Common myeloid progenitor, CD34-positive (primary cell): ENCODE results near the gene AHDC1.

Experiments
- CTCF ChIA-PET: fragments of 350-600 bp; sonication (Branson Sonifier 250); formaldehyde crosslinking; loops from one replicate; lab custom pipeline; 2021; ENCODE audit warnings: antibody characterized with exemption; lab: Charles Lee
- POLR2A ChIA-PET: fragments of 350-600 bp; sonication (Branson Sonifier 250); formaldehyde crosslinking; loops from one replicate; lab custom pipeline; 2021; ENCODE audit warnings: antibody characterized with exemption; lab: Charles Lee
- DNase-seq, 3 donors: peaks; one replicate each; pipeline versions ENCODE4 v3.0.0 to v3.0.0-alpha.2; 2013
- H3K27ac ChIP-seq, 2 experiments: 1 replicate in 1 of 2; 2 replicates in 1 of 2; pipeline ENCODE4 v1.7.0; 2013; ENCODE audit warnings: inconsistent platforms in 2 of 2, low read length in 2 of 2, mild to moderate bottlenecking in 2 of 2, low read depth in 1 of 2, moderate library complexity in 1 of 2; ENCODE audit not compliant: severe bottlenecking in 2 of 2, insufficient read depth in 1 of 2, poor library complexity in 1 of 2
- H3K27me3 ChIP-seq, 5 experiments: replicated peaks in 2 of 5; 1 replicate in 3 of 5; 2 replicates in 2 of 5; pipeline versions ENCODE4 v1.6.1 to v1.7.0; 2013; ENCODE audit warnings: low read length in 4 of 5, mild to moderate bottlenecking in 2 of 5, moderate library complexity in 2 of 5, inconsistent platforms in 1 of 5; ENCODE audit not compliant: insufficient read depth in 5 of 5, control insufficient read depth in 4 of 5
- H3K36me3 ChIP-seq, 4 experiments: 1 replicate in 2 of 4; 2 replicates in 2 of 4; pipeline versions ENCODE4 v1.6.1 to v1.7.0; 2013; ENCODE audit warnings: low read length in 3 of 4, control low read depth in 1 of 4, mild to moderate bottlenecking in 1 of 4; ENCODE audit not compliant: control insufficient read depth in 4 of 4, insufficient read depth in 4 of 4
- H3K4me1 ChIP-seq, 4 experiments: 1 replicate in 3 of 4; 2 replicates in 1 of 4; pipeline versions ENCODE4 v1.6.1 to v1.7.1; 2013; ENCODE audit warnings: low read length in 3 of 4, mild to moderate bottlenecking in 3 of 4, control low read depth in 1 of 4, inconsistent platforms in 1 of 4, moderate library complexity in 1 of 4; ENCODE audit not compliant: control insufficient read depth in 4 of 4, insufficient read depth in 4 of 4; ENCODE audit errors: control extremely low read depth in 1 of 4
- H3K4me3 ChIP-seq, 7 experiments: 1 replicate in 4 of 7; 2 replicates in 3 of 7; pipeline versions ENCODE4 v1.5.1 to v1.7.0; 2013; ENCODE audit warnings: mild to moderate bottlenecking in 7 of 7, low read length in 6 of 7, moderate library complexity in 6 of 7, inconsistent platforms in 2 of 7, low read depth in 2 of 7, control low read depth in 1 of 7; ENCODE audit not compliant: insufficient read depth in 4 of 7, control insufficient read depth in 1 of 7; ENCODE audit errors: extremely low read depth in 1 of 7
- H3K9me3 ChIP-seq, 5 experiments: 1 replicate in 4 of 5; 2 replicates in 1 of 5; pipeline versions ENCODE4 v1.6.1 to v1.7.1; 2013; ENCODE audit warnings: low read length in 4 of 5, mild to moderate bottlenecking in 2 of 5, inconsistent platforms in 1 of 5, low read depth in 1 of 5, moderate library complexity in 1 of 5; ENCODE audit not compliant: control insufficient read depth in 4 of 5, insufficient read depth in 2 of 5; ENCODE audit errors: control extremely low read depth in 1 of 5
- WGBS: methylation state at CpG from one replicate; pipeline ENCODE4 v1.1.5; 2013; ENCODE audit not compliant: insufficient coverage; 5-methylcytosine and 5-hydroxymethylcytosine counted together

AHDC1 gene

DNA sequence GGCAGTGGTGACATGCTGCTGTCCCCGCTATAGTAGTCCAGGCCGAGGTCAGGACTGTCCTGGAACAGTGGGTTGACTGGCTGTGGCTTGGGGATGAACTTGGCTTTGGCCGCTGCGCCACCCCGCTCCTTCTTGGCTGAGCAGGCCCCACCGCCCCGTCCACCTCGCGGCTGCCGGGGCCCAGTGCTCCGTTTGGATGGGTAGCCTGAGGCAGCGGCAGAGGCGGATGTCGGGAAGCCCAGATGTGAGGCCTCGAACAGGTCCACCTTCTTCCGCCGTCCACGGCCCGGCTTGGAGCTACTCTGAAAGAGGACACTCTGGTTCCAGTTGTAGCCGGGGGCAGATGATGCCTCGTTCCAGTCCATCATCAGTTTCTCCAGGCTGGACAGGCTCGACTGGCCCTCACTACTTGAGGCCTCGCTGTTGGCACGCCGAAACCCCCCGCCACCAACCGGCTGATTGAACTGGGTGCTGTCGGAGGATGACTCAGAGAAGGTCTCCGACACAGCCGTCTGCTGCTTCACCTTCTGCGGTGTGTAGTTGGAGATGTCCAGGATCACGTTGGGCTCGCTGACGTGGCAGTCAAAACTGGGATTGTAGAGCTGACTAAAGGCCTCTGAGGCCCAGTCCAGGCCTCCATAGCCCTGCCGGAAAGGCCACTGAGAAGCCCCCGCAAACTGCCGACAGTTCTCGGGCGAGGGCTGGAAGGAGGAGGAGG lies 55.6 kb downstream of the AHDC1 start:
- POLR2A ChIA-PET, result no interaction called here
- peaks cover 0 to 3% (median under 1%) of the 10 kb centered on the region in 4 experiments for H3K4me1 ChIP-seq

DNA sequence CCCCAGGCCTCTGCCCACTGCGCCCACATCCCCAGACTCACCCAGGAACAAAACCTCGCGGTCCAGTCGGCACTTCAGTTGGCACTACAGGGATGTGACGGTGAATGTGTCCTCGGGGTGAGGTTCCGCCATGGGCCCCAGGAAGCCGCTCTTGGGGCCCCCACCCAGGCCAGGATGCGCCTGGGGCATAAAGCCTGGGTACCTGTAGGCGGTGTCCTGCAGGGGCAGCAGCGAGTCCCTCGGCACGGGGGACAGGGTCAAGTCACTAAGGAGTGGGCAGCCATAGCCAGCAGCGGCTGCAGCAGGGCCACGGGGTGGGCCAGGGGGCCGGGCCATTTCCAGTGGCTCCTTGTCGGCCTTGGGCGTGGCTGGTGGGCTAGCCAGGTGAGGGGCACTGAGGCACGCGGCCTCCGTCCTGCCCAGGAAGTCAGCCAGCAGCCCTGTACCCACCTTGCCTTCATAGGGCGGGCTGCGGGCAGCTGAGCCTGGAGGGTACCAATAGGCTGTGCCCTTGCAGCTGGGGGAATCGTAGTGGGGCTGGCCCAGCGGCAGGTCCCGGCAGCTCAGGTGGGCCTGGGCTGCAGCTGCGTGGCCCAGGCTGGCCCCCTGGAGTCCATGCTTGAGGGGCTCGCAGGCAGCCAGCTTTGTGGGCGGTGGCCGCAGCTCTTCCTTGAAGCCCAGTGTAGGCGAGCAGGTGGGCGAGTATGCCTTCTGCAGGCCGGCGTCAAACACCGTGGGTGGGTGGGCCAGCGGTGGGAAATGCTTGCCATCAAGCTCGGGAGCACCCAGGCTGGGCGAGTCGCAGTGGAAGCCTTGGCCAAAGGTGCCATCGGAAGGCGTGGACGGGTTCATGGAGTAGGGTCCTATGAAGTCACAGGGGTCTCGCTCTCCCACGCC lies 56.5 kb downstream of the AHDC1 start:
- Histone ChIP-seq H3K27ac (no peak overlapping the region), H3K4me1 (peaks cover 0 to 8% (median 7%) of the 10 kb centered on the region in 4 experiments), H3K9me3 (peaks cover 0 to 2% (median 0%) of the 10 kb centered on the region in 5 experiments), H3K4me3 (no peak overlapping the region), H3K36me3 (peaks cover 6 to 93% (median 51%) of the 10 kb centered on the region in 4 experiments), H3K27me3 (no peaks in the 10 kb centered on the region)
- peak in 1 of 3 donors; percentile 7 for DNase-seq
- POLR2A ChIA-PET, result no interaction called here
- WGBS, result 97% methylated on average over 38 of the region's 44 CpGs
- CTCF ChIA-PET, result interaction anchor here (0.6 to 3.1 kb wide), 7 partner anchors 9 to 115 kb away, joined by 3 to 21 read pairs (median 3); no protein-coding TSS in a partner anchor

More for the DNA sequence above, 55.6 kb downstream of the AHDC1 start:
- Histone ChIP-seq H3K9me3 (peaks cover 0 to 2% (median 0%) of the 10 kb centered on the region in 5 experiments), H3K27me3 (no peaks in the 10 kb centered on the region), H3K4me3 (no peak overlapping the region), H3K36me3 (peaks cover 8 to 93% (median 49%) of the 10 kb centered on the region in 4 experiments), H3K27ac (no peak overlapping the region)
- WGBS, result 98% methylated on average over 30 of the region's 39 CpGs
- no peak for DNase-seq
- CTCF ChIA-PET, result interaction anchor here (0.6 to 1.2 kb wide), 3 partner anchors 8 to 58 kb away, joined by 3 to 4 read pairs (median 3); no protein-coding TSS in a partner anchor

DNA sequence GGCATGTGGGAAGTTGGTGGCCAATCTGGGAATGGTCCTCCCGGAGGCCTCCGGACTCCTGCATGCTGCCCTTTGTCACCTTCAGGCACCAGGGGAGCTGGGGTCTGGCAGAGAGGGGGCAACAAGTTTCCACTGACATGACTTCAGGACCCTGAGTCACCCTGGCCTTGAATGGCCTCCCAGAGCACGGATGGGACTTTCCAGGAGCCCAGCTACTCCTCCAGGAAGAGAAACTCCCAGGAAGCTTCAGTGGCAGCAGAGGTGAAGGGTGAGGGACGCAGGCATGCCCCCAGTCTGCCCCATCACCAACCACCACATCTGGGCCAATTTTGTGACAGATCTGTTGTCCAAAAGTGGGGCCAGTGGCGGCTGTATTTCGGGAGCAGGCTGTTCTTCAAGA lies 58.1 kb downstream of the AHDC1 start:
- 90% methylated on average over 3 of the region's 6 CpGs for WGBS
- Histone ChIP-seq H3K27ac (no peak overlapping the region), H3K27me3 (no peaks in the 10 kb centered on the region), H3K4me3 (no peak overlapping the region), H3K4me1 (peaks cover 0 to 12% (median 8%) of the 10 kb centered on the region in 4 experiments), H3K9me3 (peaks cover 0 to 1% (median 0%) of the 10 kb centered on the region in 5 experiments), H3K36me3 (peaks cover 2 to 89% (median 47%) of the 10 kb centered on the region in 4 experiments)
- CTCF ChIA-PET, result interaction anchor here (0.6 to 3.1 kb wide), 5 partner anchors 10 to 1645 kb away, joined by 3 to 21 read pairs (median 3); no protein-coding TSS in a partner anchor
- no peak for DNase-seq
- POLR2A ChIA-PET, result no interaction called here

DNA sequence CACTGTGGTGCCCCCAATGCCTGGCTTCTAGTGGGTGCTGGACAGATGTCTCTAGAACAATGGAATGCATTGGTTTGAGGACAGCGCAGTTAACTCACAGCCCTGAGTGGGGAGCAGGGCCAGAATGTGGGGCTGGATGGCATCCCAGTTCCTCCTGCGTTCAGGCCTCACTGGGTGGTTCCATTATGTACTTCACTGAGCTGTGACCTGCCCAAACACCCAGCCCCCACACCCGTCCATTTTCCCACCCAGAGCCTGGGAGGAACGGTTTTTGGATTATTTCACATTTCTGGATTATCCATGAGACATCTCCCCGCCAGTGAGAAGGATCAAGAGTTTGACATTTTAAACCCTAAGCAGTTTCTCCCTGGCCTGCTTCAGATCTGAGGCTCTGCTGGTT lies 58.7 kb downstream of the AHDC1 start:
- Histone ChIP-seq H3K27me3 (no peaks in the 10 kb centered on the region), H3K4me3 (no peak overlapping the region), H3K4me1 (peaks cover 0 to 12% (median 8%) of the 10 kb centered on the region in 4 experiments), H3K36me3 (peaks cover 2 to 88% (median 43%) of the 10 kb centered on the region in 4 experiments), H3K9me3 (no peaks in the 10 kb centered on the region), H3K27ac (no peak overlapping the region)
- WGBS, result 100% methylated on average over 4 of the region's 5 CpGs
- CTCF ChIA-PET, result interaction anchor here (1.0 to 3.1 kb wide), 7 partner anchors 11 to 60 kb away, joined by 3 to 21 read pairs (median 4); no protein-coding TSS in a partner anchor
- no peak for DNase-seq
- POLR2A ChIA-PET, result no interaction called here

DNA sequence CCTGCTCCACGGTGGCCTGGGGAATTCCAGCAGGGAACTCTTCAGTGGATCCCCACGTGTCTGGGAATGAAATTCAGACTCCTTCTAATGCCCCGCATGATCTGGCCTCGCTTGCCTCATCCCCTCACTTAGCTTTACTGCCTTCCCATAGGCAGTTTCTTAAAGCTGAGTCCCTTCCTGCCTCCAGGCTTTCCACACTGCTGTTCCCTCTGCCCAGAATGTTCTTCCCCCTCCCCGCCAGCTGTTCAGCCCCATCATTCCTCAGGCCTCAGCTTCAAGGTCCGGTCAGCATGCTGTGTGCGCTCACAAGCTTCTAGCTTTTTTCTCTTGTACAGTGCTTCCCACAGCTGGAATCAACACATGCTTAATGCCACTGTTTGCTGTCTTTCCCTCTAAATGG lies 59.1 kb downstream of the AHDC1 start:
- CTCF ChIA-PET, result interaction anchor here (1.0 to 3.1 kb wide), 8 partner anchors 11 to 143 kb away, joined by 3 to 21 read pairs (median 4); no protein-coding TSS in a partner anchor
- Histone ChIP-seq H3K4me3 (no peak overlapping the region), H3K27ac (peak overlapping the region in 1 of 2 experiments; percentile 39), H3K9me3 (no peaks in the 10 kb centered on the region), H3K36me3 (peaks cover 2 to 88% (median 42%) of the 10 kb centered on the region in 4 experiments), H3K27me3 (no peaks in the 10 kb centered on the region), H3K4me1 (peaks cover 0 to 12% (median 8%) of the 10 kb centered on the region in 4 experiments)
- POLR2A ChIA-PET, result no interaction called here
- DNase-seq, result no peak
- WGBS, result 97% methylated on average over 7 of the region's 7 CpGs

DNA sequence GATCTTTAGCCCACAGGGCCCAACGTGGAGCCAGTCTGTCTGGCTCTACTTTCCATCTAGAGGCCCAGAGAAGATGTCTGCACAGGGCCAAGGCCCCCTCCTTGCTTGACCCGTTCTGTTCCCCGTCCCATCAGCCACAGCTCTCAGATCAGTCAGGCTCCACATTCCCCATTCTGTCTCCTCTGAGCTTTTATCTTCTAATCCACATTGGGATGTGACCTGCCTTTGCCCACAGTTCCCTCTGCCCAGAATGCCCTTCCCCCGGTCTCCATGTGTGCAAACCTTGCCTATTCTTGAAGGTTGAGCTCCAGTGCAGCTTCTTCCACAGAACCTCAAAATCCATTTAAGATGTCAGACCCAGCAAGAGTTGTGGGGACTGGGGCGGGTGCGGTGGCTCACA lies 60.7 kb downstream of the AHDC1 start:
- DNase-seq, result no peak
- H3K9me3 ChIP-seq, result no peaks in the 10 kb centered on the region
- CTCF ChIA-PET, result interaction anchor here (0.7 to 2.7 kb wide), 4 partner anchors 9 to 141 kb away, joined by 3 to 16 read pairs (median 4); no protein-coding TSS in a partner anchor
- peaks cover 0 to 17% (median 8%) of the 10 kb centered on the region in 4 experiments for H3K4me1 ChIP-seq
- 100% methylated on average over 6 of the region's 6 CpGs for WGBS
- H3K27me3 ChIP-seq, result no peaks in the 10 kb centered on the region
- peak overlapping the region in 1 of 2 experiments; percentile 81 for H3K27ac ChIP-seq
- H3K4me3 ChIP-seq, result no peak overlapping the region
- POLR2A ChIA-PET, result no interaction called here
- H3K36me3 ChIP-seq, result peaks cover 2 to 76% (median 39%) of the 10 kb centered on the region in 4 experiments
